Duodenal mucosa (tissue), 2 donors: ENCODE data around the gene UNC5B.
"Not testable (repeated sequence)": the region's sequence is repeated elsewhere in the genome, so short reads cannot be mapped to it uniquely, and the experiment has no call there.

ENCODE experiments used
- H3K27ac ChIP-seq: one replicate; pipeline ENCODE4 v1.7.0; 2013; ENCODE audit warnings: low read depth, low read length
- H3K27me3 ChIP-seq, 2 donors: one replicate each; pipeline ENCODE4 v1.7.0; 2013; ENCODE audit warnings: low read length in 2 of 2, control low read depth in 1 of 2; ENCODE audit not compliant: insufficient read depth in 2 of 2, control insufficient read depth in 1 of 2
- H3K36me3 ChIP-seq, 2 donors: one replicate each; pipeline ENCODE4 v1.7.0; 2013; ENCODE audit warnings: low read length in 2 of 2, control low read depth in 1 of 2; ENCODE audit not compliant: insufficient read depth in 2 of 2, control insufficient read depth in 1 of 2
- H3K4me1 ChIP-seq, 2 donors: one replicate each; pipeline ENCODE4 v1.7.0; 2013; ENCODE audit warnings: low read length in 2 of 2, control low read depth in 1 of 2; ENCODE audit not compliant: insufficient read depth in 2 of 2, control insufficient read depth in 1 of 2
- H3K4me3 ChIP-seq, 2 donors: one replicate each; pipeline ENCODE4 v1.7.0; 2013; ENCODE audit warnings: low read length in 2 of 2, low read depth in 1 of 2
- H3K9ac ChIP-seq, 2 donors: one replicate each; pipeline ENCODE4 v1.7.0; 2013; ENCODE audit warnings: low read length in 2 of 2, low read depth in 1 of 2
- H3K9me3 ChIP-seq, 2 donors: one replicate each; pipeline ENCODE4 v1.7.0; 2013; ENCODE audit warnings: low read length in 2 of 2, control low read depth in 1 of 2; ENCODE audit not compliant: control insufficient read depth in 1 of 2

UNC5B gene

GRCh38 chr10:71272056-71272771 lies 59.8 kb downstream of the UNC5B start:
- no peaks in the 10 kb centered on the region for H3K9me3 ChIP-seq

GRCh38 chr10:71272974-71273373 lies 60.6 kb downstream of the UNC5B start:
- not testable (repeated sequence) for H3K9ac ChIP-seq, H3K27me3 ChIP-seq, H3K9me3 ChIP-seq, H3K4me1 ChIP-seq, H3K36me3 ChIP-seq, H3K27ac ChIP-seq, H3K4me3 ChIP-seq

More at GRCh38 chr10:71272056-71272771, 59.8 kb downstream of the UNC5B start:
- no peak overlapping the region for H3K9ac ChIP-seq
- H3K4me3 ChIP-seq, result no peak overlapping the region
- no peaks in the 10 kb centered on the region for H3K27me3 ChIP-seq
- H3K36me3 ChIP-seq, result no peaks in the 10 kb centered on the region
- no peak overlapping the region for H3K27ac ChIP-seq
- no peaks in the 10 kb centered on the region for H3K4me1 ChIP-seq

GRCh38 chr10:71273506-71273905 lies 61.1 kb downstream of the UNC5B start:
- H3K9me3 ChIP-seq, result no peaks in the 10 kb centered on the region
- H3K4me1 ChIP-seq, result peaks cover 0 to 3% of the 10 kb centered on the region in 2 donors
- H3K4me3 ChIP-seq, result no peak overlapping the region
- H3K36me3 ChIP-seq, result no peaks in the 10 kb centered on the region
- no peaks in the 10 kb centered on the region for H3K27me3 ChIP-seq
- no peak overlapping the region for H3K27ac ChIP-seq
- H3K9ac ChIP-seq, result no peak overlapping the region

- Histone ChIP-seq H3K4me1 (peaks cover 0 to 3% of the 10 kb centered on the region in 2 donors), H3K9me3 (no peaks in the 10 kb centered on the region), H3K9ac (no peak overlapping the region), H3K27ac (no peak overlapping the region), H3K4me3 (no peak overlapping the region), H3K36me3 (no peaks in the 10 kb centered on the region), H3K27me3 (no peaks in the 10 kb centered on the region)
These were observed 62.8 kb downstream of the UNC5B start for GRCh38 chr10:71274901-71275796.

- H3K9me3 ChIP-seq, result no peaks in the 10 kb centered on the region
- H3K27me3 ChIP-seq, result no peaks in the 10 kb centered on the region
- H3K36me3 ChIP-seq, result no peaks in the 10 kb centered on the region
- H3K4me3 ChIP-seq, result no peak overlapping the region
- no peak overlapping the region for H3K9ac ChIP-seq
- H3K27ac ChIP-seq, result no peak overlapping the region
- peaks cover 0 to 3% of the 10 kb centered on the region in 2 donors for H3K4me1 ChIP-seq
These were observed 64.5 kb downstream of the UNC5B start for GRCh38 chr10:71276873-71277272.

GRCh38 chr10:71277914-71278665 lies 65.7 kb downstream of the UNC5B start:
- Histone ChIP-seq H3K4me1 (peaks cover 0 to 3% of the 10 kb centered on the region in 2 donors), H3K9me3 (no peaks in the 10 kb centered on the region), H3K27me3 (no peaks in the 10 kb centered on the region), H3K27ac (no peak overlapping the region), H3K9ac (no peak overlapping the region), H3K36me3 (no peaks in the 10 kb centered on the region), H3K4me3 (no peak overlapping the region)

- no peaks in the 10 kb centered on the region for H3K36me3 ChIP-seq
- H3K9ac ChIP-seq, result no peak overlapping the region
- no peaks in the 10 kb centered on the region for H3K27me3 ChIP-seq
- no peaks in the 10 kb centered on the region for H3K9me3 ChIP-seq
- peaks cover 0 to 3% of the 10 kb centered on the region in 2 donors for H3K4me1 ChIP-seq
- no peak overlapping the region for H3K27ac ChIP-seq
- no peak overlapping the region for H3K4me3 ChIP-seq
These were observed 66.6 kb downstream of the UNC5B start for GRCh38 chr10:71278691-71279588.

GRCh38 chr10:71279590-71280170 lies 67.3 kb downstream of the UNC5B start:
- Histone ChIP-seq H3K36me3 (no peaks in the 10 kb centered on the region), H3K27me3 (no peaks in the 10 kb centered on the region), H3K9ac (no peak overlapping the region), H3K9me3 (no peaks in the 10 kb centered on the region), H3K4me1 (peaks cover 0 to 3% of the 10 kb centered on the region in 2 donors), H3K4me3 (no peak overlapping the region), H3K27ac (no peak overlapping the region)

- no peaks in the 10 kb centered on the region for H3K9me3 ChIP-seq
- H3K4me1 ChIP-seq, result peaks cover 0 to 3% of the 10 kb centered on the region in 2 donors
- no peaks in the 10 kb centered on the region for H3K27me3 ChIP-seq
- H3K36me3 ChIP-seq, result no peaks in the 10 kb centered on the region
- no peak overlapping the region for H3K9ac ChIP-seq
- H3K4me3 ChIP-seq, result no peak overlapping the region
- H3K27ac ChIP-seq, result no peak overlapping the region
These were observed 67.8 kb downstream of the UNC5B start for GRCh38 chr10:71280216-71280615.
